Mucosa of rectum (tissue), 2 donors: ENCODE measurements around the gene LCN12.

Source experiments
- H3K27ac ChIP-seq, 2 donors: one replicate each; pipeline ENCODE4 v1.7.0; 2013; ENCODE audit warnings: inconsistent platforms in 2 of 2, low read depth in 2 of 2, low read length in 2 of 2
- H3K27me3 ChIP-seq, 2 donors: one replicate each; pipeline ENCODE4 v1.7.0; 2013; ENCODE audit warnings: low read length in 2 of 2; ENCODE audit not compliant: control insufficient read depth in 2 of 2, insufficient read depth in 2 of 2
- H3K36me3 ChIP-seq, 2 donors: one replicate each; pipeline ENCODE4 v1.7.0; 2013; ENCODE audit warnings: low read length in 2 of 2; ENCODE audit not compliant: control insufficient read depth in 2 of 2, insufficient read depth in 2 of 2
- H3K4me1 ChIP-seq, 2 donors: one replicate each; pipeline ENCODE4 v1.7.0; 2013; ENCODE audit warnings: low read length in 2 of 2, mild to moderate bottlenecking in 1 of 2; ENCODE audit not compliant: control insufficient read depth in 2 of 2, insufficient read depth in 2 of 2
- H3K4me3 ChIP-seq, 2 donors: one replicate each; pipeline ENCODE4 v1.7.0; 2013; ENCODE audit warnings: low read length in 2 of 2
- H3K9ac ChIP-seq, 2 donors: one replicate each; pipeline ENCODE4 v1.7.0; 2013; ENCODE audit warnings: low read length in 2 of 2, low read depth in 1 of 2, mild to moderate bottlenecking in 1 of 2
- H3K9me3 ChIP-seq, 2 donors: one replicate each; pipeline ENCODE4 v1.7.0; 2013; ENCODE audit warnings: low read length in 2 of 2; ENCODE audit not compliant: control insufficient read depth in 2 of 2
- donor health status: healthy.
- donor health status: Normal muscosa, but diverticular disease.

The LCN12 gene, protein sequence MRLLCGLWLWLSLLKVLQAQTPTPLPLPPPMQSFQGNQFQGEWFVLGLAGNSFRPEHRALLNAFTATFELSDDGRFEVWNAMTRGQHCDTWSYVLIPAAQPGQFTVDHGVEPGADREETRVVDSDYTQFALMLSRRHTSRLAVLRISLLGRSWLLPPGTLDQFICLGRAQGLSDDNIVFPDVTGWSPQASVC

DNA sequence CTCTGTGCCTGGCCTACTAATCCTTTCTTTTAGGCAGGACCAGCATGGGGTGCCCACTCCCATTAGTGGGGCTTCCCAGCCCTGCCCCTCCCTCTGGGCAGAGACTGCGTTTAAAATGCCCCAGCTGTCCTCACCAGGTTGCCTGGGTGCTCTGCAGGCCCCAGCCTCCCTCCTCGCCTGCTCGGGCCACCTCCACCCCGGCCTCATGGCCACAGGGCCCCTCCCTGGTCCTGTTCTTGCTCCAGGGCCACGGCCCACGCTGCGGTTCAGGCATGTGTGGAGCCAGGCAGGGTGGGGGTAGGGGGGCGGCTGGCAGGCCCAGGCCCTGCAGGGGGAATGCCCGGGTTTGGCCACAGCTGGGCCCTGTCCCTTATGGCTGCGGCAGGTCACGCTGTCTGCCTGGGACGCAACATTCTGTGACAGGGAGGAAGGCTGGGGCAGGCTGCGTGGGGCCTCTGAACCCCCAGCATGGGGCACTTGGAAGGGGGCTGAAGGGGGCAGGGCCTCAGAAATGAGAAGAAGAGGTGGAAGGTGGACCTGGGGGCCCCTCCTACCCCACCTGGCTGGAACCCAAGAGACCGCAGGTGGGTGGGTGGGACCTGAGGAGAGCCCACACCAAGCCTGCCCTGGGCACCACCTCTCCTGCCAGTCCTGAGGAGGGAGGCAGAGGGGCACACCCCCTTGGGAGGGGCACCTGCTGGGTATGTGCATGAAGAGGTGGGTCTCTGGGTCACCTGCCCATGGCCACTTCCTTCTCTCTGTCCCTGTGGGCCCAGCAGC is at the start of gene LCN12:
Gene LCN12 (plus strand): TSS at position 733 of the 780 bp plus-strand sequence. CDS start 55 bp downstream, outside the sequence.
- Histone ChIP-seq H3K4me1 (peaks cover 15 to 21% of the 10 kb centered on the region in 2 donors), H3K4me3 (no peak within 1 kb of the TSS), H3K27ac (no peak within 1 kb of the TSS), H3K27me3 (no peaks in the 10 kb centered on the region), H3K9me3 (no peaks in the 10 kb centered on the region), H3K9ac (no peak within 1 kb of the TSS), H3K36me3 (no peaks in the 10 kb centered on the region)

DNA sequence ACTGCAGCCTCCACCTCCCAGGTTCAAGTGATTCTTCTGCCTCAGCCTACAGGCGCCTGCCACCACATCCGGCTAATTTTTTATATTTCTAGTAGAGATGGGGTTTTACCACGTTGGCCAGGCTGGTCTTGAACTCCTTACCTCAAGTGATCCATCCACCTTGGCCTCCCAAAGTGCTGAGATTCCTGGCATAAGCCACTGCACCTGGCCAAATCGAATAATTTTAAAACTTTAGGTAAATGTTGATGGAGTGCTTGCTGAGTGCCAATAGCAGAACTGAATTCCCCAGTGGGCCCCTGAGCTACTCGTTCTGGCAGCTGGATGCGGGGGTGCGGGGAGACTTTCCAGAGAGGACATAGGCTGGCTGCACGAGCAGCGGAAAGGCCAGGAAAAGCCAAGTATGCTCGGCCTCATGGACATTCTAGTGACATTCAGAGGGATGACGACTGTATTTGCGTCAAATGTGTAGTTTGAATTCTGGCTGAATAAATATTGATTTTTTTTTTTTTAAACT is 49.0 kb upstream of the LCN12 start:
- no peaks in the 10 kb centered on the region for H3K27me3 ChIP-seq
- peak overlapping the region; percentile 31 to 72 for H3K9ac ChIP-seq
- H3K9me3 ChIP-seq: no peaks in the 10 kb centered on the region
- no peak overlapping the region for H3K4me3 ChIP-seq
- peaks cover 44 to 52% of the 10 kb centered on the region in 2 donors for H3K4me1 ChIP-seq
- H3K27ac ChIP-seq: peak overlapping the region; percentile 84 to 97
- H3K36me3 ChIP-seq: peaks cover 19 to 29% of the 10 kb centered on the region in 2 donors

DNA sequence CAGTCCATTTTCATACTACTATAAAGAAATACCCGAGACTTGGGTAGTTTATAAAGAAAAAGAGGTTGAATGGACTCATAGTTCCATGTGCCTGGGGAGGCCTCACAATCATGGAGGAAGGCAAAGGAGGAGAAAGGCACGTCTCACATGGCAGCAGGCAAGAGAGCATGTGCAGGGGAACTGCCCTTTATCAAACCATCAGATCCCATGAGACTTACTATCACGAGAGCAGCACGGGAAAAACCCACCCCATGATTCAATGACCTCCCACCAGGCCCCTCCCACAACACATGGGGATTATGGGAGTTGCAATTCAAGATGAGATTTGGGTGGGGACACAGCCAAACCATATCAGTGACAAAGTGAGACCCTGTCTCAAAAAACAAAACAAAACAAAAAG is 45.8 kb upstream of the LCN12 start:
- H3K4me1 ChIP-seq: peaks cover 22 to 23% of the 10 kb centered on the region in 2 donors
- H3K27me3 ChIP-seq: no peaks in the 10 kb centered on the region
- peaks cover 25 to 37% of the 10 kb centered on the region in 2 donors for H3K36me3 ChIP-seq
- H3K27ac ChIP-seq: no peak overlapping the region
- H3K9ac ChIP-seq: no peak overlapping the region
- H3K9me3 ChIP-seq: no peaks in the 10 kb centered on the region
- H3K4me3 ChIP-seq: no peak overlapping the region

DNA sequence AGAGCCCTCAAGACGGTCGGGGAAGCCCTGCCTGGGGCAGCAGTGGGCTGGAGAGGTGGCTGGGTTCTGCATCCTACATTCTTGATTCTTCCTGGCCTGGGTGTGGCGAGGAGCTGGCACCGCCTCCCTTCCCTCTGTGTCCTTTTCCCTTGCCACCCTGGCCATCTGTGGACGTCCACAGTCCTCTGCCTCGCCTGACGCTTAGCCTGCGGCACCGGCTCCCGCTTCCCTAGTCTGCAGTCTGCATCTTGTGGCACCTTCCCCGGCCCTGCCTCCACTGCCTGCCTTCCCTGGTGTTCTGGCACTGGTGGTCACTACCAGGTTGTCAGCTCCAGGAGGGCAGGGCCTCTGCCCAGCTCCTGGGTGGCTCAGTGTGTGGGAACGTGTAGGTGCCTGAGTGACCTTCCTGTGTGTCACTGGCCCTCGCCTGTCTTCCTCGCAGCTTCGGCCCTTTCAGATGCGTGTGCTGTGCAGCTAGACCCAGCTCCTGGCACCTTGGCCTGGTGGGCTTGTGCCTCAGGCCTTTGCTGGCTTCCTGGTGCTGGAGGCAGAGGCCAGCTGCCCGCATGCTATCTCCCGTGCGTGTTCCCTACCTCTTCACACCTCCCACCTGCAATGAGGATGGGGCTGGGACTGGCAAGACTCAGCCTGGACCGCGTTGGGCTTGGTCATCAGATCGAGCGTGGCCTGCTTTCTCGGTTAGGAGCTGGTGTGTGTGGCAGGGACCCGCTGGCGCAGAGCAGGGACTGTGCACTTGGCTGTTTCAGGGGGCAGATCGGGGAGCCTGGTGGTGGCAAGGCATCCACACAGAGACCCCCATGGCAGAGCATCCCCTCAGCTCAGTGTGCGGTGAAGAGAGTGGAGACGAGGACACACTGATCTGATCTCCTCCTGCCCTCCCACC is 44.8 kb upstream of the LCN12 start:
- H3K36me3 ChIP-seq: peaks cover 25 to 37% of the 10 kb centered on the region in 2 donors
- H3K27me3 ChIP-seq: no peaks in the 10 kb centered on the region
- H3K4me1 ChIP-seq: peaks cover 12 to 13% of the 10 kb centered on the region in 2 donors
- no peak overlapping the region for H3K9ac ChIP-seq
- no peak overlapping the region for H3K27ac ChIP-seq
- no peaks in the 10 kb centered on the region for H3K9me3 ChIP-seq
- no peak overlapping the region for H3K4me3 ChIP-seq

DNA sequence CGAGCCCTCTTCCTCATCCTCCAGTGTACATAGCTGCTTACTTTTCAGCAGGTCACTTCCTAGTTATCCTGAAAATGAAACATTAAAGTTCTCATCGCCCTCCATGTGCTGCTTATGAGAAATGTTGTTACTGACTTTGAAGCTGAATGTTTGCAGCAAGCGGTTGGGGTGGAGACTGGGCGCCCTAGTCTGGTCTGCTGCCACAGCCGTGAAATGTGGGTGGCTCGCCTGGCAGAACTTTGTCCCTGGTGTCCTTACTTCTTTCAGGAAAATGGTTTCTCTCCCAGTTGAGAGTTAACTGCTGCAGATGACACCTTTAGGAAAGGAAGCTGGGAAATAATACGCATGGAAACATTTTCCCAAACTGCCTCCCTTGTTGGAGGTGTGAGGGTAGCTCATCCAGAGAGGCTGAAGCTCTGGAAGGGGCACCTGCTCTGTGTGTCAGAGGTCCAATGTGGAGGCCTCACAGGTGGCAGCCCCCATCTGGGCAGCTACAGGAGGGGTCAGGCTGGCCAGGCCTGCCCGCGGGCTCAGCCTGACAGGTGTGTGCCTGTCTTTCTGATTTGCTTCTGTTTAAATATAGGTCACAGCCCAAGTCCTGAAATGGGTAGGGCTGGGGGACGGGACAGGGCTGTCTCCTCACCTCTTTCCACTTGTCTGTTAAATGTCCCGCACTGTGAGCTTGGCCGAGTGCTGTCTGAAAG is 41.7 kb upstream of the LCN12 start:
- Histone ChIP-seq H3K9ac (no peak overlapping the region), H3K36me3 (peaks cover 37 to 46% of the 10 kb centered on the region in 2 donors), H3K27me3 (no peaks in the 10 kb centered on the region), H3K4me3 (no peak overlapping the region), H3K27ac (no peak overlapping the region), H3K4me1 (no peaks in the 10 kb centered on the region), H3K9me3 (no peaks in the 10 kb centered on the region)

DNA sequence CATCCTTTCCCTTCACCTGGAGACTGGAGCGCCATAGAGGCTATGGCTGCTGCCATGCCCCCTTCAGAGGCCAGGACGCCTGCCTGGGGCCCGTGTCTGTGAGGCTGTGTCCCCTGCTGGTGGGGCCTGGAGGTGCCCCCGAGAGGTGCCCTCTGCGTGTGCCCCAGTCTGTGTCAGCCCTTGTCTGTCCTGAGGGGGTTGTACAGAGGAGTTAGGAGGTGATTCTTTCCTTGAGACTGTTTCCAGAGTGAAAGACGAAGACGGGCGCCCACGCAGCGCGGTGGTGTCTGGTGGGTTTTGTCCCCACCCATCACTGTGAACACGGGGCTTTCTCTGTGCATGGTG is 41.2 kb upstream of the LCN12 start:
- no peaks in the 10 kb centered on the region for H3K27me3 ChIP-seq
- no peak overlapping the region for H3K9ac ChIP-seq
- peaks cover 42 to 51% of the 10 kb centered on the region in 2 donors for H3K36me3 ChIP-seq
- no peak overlapping the region for H3K27ac ChIP-seq
- no peaks in the 10 kb centered on the region for H3K9me3 ChIP-seq
- no peak overlapping the region for H3K4me3 ChIP-seq
- H3K4me1 ChIP-seq: no peaks in the 10 kb centered on the region

DNA sequence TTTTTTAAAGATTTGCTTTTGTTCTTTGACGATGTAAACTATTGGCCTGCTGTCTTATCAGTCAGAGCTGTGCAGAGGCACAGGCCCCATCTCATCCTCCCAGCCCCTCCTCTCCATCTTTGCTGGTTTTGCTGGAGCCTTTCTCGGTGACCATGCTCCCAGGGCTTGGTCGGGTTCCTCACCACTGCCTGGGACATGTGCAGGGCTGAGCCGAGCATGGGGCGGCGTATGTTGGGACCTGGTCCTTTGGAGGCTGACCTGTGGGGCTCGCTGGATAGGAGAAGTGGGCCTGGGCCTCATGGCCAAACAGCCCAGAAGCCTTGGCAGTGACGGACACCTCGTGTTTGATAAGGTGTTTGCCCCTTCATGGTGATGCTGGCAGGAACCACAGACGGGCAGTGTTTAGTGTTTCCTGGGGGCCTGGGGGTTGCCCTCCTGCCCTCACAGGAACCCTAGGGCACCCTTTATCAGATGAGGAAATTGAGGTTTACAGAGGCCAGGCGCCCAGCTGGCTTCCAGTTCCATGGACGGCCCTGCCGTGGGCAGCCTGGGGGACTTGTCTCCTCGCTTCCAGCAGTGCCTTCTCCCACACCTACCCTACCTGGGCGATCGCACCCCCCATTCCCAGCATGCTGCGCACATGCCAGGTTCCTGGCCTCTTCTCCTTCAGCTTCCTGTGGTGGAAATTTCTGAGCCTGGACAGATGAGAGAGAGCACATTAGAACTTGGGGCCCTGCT is 38.2 kb upstream of the LCN12 start:
- peaks cover 46 to 56% of the 10 kb centered on the region in 2 donors for H3K36me3 ChIP-seq

DNA sequence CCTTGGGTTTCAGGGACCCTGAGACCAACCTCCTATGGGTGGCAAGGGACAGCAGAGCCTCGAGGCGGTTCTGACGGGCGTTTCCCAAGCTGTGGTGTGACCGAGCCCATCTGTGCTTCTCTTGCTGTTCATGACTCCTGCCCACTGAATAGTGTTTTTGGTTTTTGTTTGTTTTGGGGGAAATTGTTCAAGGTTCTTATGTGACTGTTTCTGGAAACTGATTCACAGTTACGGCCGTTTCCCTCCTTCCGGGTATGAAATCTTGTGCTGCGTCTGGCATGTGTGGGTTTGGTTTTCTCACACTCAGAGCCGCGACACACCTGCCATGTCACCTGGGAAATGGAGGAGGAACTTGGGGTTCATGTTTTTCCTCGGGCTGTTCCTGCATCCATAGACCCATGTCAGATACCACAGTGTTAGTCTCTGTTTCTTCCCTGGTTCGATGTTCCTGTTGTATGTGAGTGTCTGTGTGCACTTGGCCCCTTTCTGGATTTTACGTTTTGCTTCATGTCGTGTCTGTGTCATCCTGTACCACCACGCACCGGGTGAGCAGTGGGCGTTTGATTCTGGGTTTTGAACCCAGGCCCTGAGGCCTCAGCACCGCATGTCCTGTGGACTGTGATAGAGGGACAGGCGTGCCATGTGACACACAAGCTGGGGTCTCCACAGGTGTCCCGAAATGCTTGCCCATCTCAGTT is 36.3 kb upstream of the LCN12 start:
- H3K9ac ChIP-seq: no peak overlapping the region
- H3K27ac ChIP-seq: no peak overlapping the region
- no peaks in the 10 kb centered on the region for H3K9me3 ChIP-seq
- H3K27me3 ChIP-seq: no peaks in the 10 kb centered on the region
- H3K4me3 ChIP-seq: no peak overlapping the region
- H3K4me1 ChIP-seq: no peaks in the 10 kb centered on the region
- H3K36me3 ChIP-seq: peaks cover 45 to 52% of the 10 kb centered on the region in 2 donors

More for the DNA sequence above, 38.2 kb upstream of the LCN12 start:
- no peak overlapping the region for H3K27ac ChIP-seq
- no peaks in the 10 kb centered on the region for H3K4me1 ChIP-seq
- H3K9me3 ChIP-seq: no peaks in the 10 kb centered on the region
- H3K27me3 ChIP-seq: no peaks in the 10 kb centered on the region
- H3K4me3 ChIP-seq: no peak overlapping the region
- H3K9ac ChIP-seq: no peak overlapping the region
